Uterus (tissue), 4 donors: ENCODE measurements around the gene HSD17B8. TPM values are rescaled to one million over a fixed set of nuclear protein-coding genes. Genes with fewer than 3 reads are reported as not detected.

Experiments
- DNase-seq, 2 donors: peaks; one replicate each; pipeline ENCODE4 v3.0.0-alpha.2; 2019 to 2020
- H3K27ac ChIP-seq, 2 donors: fragments of 200-600 bp; sonication (generic); 1 replicate in 1 of 2; 2 replicates in 1 of 2; pipeline ENCODE4 v1.5.1; 2016 to 2018
- H3K27me3 ChIP-seq, 2 donors: fragments of 200-600 bp; sonication (generic); one replicate each; pipeline ENCODE4 v1.5.1; 2018 to 2019; ENCODE audit warnings: control low read depth in 1 of 2
- H3K36me3 ChIP-seq, 2 donors: fragments of 200-600 bp; sonication (generic); one replicate each; pipeline ENCODE4 v1.5.1; 2019; ENCODE audit warnings: control low read depth in 1 of 2
- H3K4me1 ChIP-seq, 2 donors: fragments of 200-600 bp; sonication (generic); one replicate each; pipeline ENCODE4 v1.5.1; 2018 to 2019; ENCODE audit warnings: control low read depth in 1 of 2
- H3K4me3 ChIP-seq, 2 donors: fragments of 200-600 bp; sonication (generic); 1 replicate in 1 of 2; 2 replicates in 1 of 2; pipeline ENCODE4 v1.5.1; 2018 to 2019; ENCODE audit warnings: mild to moderate bottlenecking in 1 of 2
- H3K9me3 ChIP-seq, 2 donors: fragments of 200-600 bp; sonication (generic); one replicate each; pipeline ENCODE4 v1.5.1; 2019; ENCODE audit warnings: control low read depth in 1 of 2
- POLR2A ChIP-seq, 2 donors: fragments of 450-650 bp; IDR thresholded peaks; one replicate each; pipeline ENCODE4 v1.6.1; 2016; ENCODE audit warnings: antibody characterized with exemption in 2 of 2, mild to moderate bottlenecking in 1 of 2, moderate library complexity in 1 of 2
- intact Hi-C: fragments of 100-400 bp; cut with DNase I; formaldehyde crosslinking; loops from one replicate; pipeline ENCODE4 v1.15.1; 2023; ENCODE audit warnings: low total_unique reads
- total RNA-seq, 4 donors: library from RNA; depleted of rRNA in 3 of 4; stranded (reverse); fragments of >200 nt in 3 of 4; gene quantifications; one replicate each; pipeline versions ENCODE4 v1.1.0 to v1.2.4, GENCODE V29; 2014 to 2023
- TF ChIP-seq, protein P1 (sequence below), 4 experiments: fragments of 200-600 bp in 2 of 4; fragments of 450-650 bp in 2 of 4; sonication (generic) in 2 of 4; IDR thresholded peaks; one replicate each; pipeline ENCODE4 v1.5.1; 2016 to 2019; ENCODE audit warnings: antibody characterized with exemption in 4 of 4, mild to moderate bottlenecking in 2 of 4, moderate library complexity in 1 of 4
- donor health status: DM: yes; HTN: yes; CAD: no.

HSD17B8 gene
- total RNA-seq, 4 donors from 2014 or later, result 2.6 to 11.3 (median 5.8) TPM; not detected in 1

DNA sequence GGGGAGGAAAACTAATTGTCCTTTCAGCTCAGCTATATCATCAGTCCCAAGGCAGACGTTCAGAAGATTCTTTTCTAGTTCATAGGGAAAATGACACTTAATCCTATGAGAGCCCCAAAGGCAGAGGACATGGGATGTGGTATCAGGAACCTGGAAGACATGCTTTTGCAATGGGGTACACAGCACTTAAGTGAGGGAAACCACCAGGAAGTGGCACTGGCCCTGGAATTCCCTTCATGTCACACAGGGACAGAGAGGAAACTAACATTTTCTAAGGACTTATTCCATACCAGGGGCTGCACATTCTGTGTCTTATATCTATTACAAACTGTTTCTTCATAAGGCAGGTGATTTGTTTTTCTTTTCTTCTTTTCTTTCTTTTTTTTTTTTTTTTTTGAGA lies 39.0 kb downstream of the HSD17B8 start:
- H3K27me3 ChIP-seq, result no peaks in the 10 kb centered on the region
- no peaks in the 10 kb centered on the region for H3K9me3 ChIP-seq
- no peak for DNase-seq
- intact Hi-C loops, result no loop called here
- no peaks in the 10 kb centered on the region for H3K4me1 ChIP-seq
- TF ChIP-seq, protein P1, sequence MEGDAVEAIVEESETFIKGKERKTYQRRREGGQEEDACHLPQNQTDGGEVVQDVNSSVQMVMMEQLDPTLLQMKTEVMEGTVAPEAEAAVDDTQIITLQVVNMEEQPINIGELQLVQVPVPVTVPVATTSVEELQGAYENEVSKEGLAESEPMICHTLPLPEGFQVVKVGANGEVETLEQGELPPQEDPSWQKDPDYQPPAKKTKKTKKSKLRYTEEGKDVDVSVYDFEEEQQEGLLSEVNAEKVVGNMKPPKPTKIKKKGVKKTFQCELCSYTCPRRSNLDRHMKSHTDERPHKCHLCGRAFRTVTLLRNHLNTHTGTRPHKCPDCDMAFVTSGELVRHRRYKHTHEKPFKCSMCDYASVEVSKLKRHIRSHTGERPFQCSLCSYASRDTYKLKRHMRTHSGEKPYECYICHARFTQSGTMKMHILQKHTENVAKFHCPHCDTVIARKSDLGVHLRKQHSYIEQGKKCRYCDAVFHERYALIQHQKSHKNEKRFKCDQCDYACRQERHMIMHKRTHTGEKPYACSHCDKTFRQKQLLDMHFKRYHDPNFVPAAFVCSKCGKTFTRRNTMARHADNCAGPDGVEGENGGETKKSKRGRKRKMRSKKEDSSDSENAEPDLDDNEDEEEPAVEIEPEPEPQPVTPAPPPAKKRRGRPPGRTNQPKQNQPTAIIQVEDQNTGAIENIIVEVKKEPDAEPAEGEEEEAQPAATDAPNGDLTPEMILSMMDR (IDR thresholded peaks at IDR 0.05), result no peak
- no peak for TF ChIP-seq POLR2A (IDR thresholded peaks at IDR 0.05)
- no peak overlapping the region for H3K27ac ChIP-seq
- no peaks in the 10 kb centered on the region for H3K36me3 ChIP-seq
- H3K4me3 ChIP-seq, result no peak overlapping the region

DNA sequence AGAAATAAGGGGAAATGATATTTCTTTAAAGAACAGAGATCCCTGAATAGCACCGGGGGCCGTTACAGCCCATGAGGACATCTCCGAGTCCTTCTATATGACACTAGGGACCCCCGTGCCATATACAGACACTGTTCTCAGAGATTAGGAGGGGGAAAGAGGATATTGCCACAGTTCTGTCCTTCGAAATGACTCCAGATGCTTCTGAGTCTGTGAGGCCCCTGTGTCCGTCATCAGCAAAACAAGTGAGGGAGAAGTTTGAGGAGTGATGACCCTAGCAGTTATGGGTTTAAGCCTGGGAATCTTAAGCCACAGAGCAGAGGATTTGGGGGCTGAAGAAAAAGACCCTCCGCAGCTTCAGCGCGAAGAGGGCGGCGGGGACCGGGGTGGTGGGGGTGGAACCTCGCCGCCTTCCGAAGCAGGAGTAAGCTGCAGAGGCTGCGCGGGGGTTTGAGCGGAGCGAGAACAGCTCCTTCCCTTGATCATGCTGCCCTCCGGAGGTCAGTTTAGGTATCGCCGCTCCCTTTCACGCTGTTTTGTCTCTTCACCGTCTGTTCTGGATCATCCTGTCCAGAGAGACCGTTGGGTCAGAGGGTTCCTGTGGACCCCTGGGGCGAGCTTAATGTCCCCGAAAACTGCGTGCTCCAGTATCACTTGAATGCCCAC lies 43.7 kb downstream of the HSD17B8 start:
- intact Hi-C loops, result loop anchor here (5.0 kb wide), 1 partner anchor 86 kb away; no protein-coding TSS in a partner anchor
- H3K27ac ChIP-seq, result peak overlapping the region; percentile 92 to 95

DNA sequence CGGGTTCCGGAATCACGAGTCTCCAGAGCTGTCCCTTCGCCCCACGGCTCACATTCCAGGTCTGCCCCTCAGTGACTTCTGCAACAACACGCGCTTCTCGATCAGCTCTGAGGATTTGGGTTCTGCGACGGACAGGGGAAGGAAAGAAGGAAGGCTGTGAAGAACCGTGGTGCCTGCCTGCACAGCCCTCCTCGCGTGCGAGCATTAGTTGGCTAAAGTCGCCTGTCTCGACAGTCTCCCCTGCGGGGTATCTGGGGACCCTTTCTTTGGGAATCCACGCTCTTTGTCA lies 44.1 kb downstream of the HSD17B8 start:
- peak overlapping the region; percentile 92 to 95 for H3K27ac ChIP-seq
- no peaks in the 10 kb centered on the region for H3K9me3 ChIP-seq
- H3K4me3 ChIP-seq, result peak overlapping the region; percentile 49 to 66
- no peak for DNase-seq
- H3K36me3 ChIP-seq, result no peaks in the 10 kb centered on the region
- intact Hi-C loops, result loop anchor here (5.0 kb wide), 1 partner anchor 86 kb away; no protein-coding TSS in a partner anchor
- TF ChIP-seq POLR2A (IDR thresholded peaks at IDR 0.05), result no peak
- TF ChIP-seq, protein P1 (IDR thresholded peaks at IDR 0.05), result no peak
- H3K4me1 ChIP-seq, result no peaks in the 10 kb centered on the region
- H3K27me3 ChIP-seq, result no peaks in the 10 kb centered on the region

More for the DNA sequence above, 43.7 kb downstream of the HSD17B8 start:
- TF ChIP-seq, protein P1 (IDR thresholded peaks at IDR 0.05), result peak; percentile 97 to 98 (median 98)
- TF ChIP-seq POLR2A (IDR thresholded peaks at IDR 0.05), result no peak
- Histone ChIP-seq H3K36me3 (no peaks in the 10 kb centered on the region), H3K4me1 (no peaks in the 10 kb centered on the region), H3K9me3 (no peaks in the 10 kb centered on the region), H3K27me3 (no peaks in the 10 kb centered on the region), H3K4me3 (peak overlapping the region; percentile 49 to 66)
- peak; percentile 88 to 90 for DNase-seq

DNA sequence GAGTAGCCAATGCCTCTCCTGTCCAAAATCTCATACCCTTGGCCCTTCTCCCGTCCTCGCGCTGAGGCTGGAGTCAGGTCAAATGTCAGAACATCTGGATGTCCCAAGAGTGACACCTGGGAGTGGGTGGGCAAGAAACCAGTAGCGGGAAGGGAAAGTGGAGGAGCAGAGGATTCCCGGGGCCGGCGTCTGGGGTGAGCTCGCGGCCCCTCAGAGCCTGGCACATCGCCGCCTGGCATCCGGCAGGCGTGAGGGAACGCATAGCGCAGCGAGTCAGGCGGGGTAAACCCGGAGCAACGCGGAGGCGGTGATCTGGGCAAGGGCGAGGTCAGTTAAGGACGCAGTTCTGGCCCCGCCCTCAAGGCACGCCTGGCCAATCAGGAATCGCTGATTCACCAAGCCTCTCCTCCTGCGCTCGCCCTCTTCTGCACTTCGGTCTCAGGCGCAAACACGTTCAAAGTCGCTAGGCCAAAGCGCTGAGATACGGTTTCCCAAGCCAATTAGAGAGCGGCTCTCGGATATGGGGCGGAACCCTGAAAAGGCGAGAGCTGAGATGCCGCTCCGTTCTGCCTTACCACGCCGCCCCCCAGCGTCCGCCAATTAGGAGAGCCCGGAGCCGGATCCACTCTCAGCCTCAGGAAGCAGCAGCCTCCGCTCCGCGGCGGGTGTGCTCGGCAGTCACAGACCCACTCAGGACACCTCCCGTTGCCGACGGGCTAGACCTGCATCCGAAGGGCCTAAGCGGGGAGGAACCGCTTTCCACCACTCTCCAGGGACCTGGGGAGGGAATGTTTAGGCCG lies 44.7 kb downstream of the HSD17B8 start:
- H3K27me3 ChIP-seq, result no peaks in the 10 kb centered on the region
- peak overlapping the region; percentile 92 to 95 for H3K27ac ChIP-seq
- intact Hi-C loops, result loop anchor here (5.0 kb wide), 1 partner anchor 87 kb away; no protein-coding TSS in a partner anchor
- DNase-seq, result peak; percentile 96 to 97
- peak overlapping the region; percentile 49 to 66 for H3K4me3 ChIP-seq
- TF ChIP-seq POLR2A (IDR thresholded peaks at IDR 0.05), result peak; percentile 68 to 72
- TF ChIP-seq, protein P1 (IDR thresholded peaks at IDR 0.05), result peak in 3 of 4 experiments; percentile 21 to 31 (median 22)
- no peaks in the 10 kb centered on the region for H3K4me1 ChIP-seq
- H3K9me3 ChIP-seq, result no peaks in the 10 kb centered on the region
- no peaks in the 10 kb centered on the region for H3K36me3 ChIP-seq
